CD4-positive, alpha-beta T cell treated with Interleukin-1 beta for 1 hour (primary cell): ENCODE data around the gene PDGFRB.

ENCODE experiments used
- DNase-seq, 2 donors: peaks; one replicate each; pipeline ENCODE4 v3.0.0-alpha.2; 2020 to 2022

The PDGFRB gene

GRCh38 chr5:150155258-150156026 lies at the start of gene PDGFRB:
Gene PDGFRB, minus strand, starts transcription at chr5:150155845. Its CDS starts 18,798 bp downstream, at chr5:150137047.
- peak; percentile 48 to 56 for DNase-seq

GRCh38 chr5:150204590-150204960 lies 48.9 kb upstream of the PDGFRB start:
- no peak for DNase-seq

GRCh38 chr5:150203832-150204589 lies 48.4 kb upstream of the PDGFRB start:
- no peak for DNase-seq

- no peak for DNase-seq
Observed at GRCh38 chr5:150202501-150202900, 46.9 kb upstream of the PDGFRB start.

GRCh38 chr5:150197476-150197875 lies 41.8 kb upstream of the PDGFRB start:
- no peak for DNase-seq

GRCh38 chr5:150196986-150197385 lies 41.3 kb upstream of the PDGFRB start:
- no peak for DNase-seq

GRCh38 chr5:150196514-150196913 lies 40.9 kb upstream of the PDGFRB start:
- DNase-seq = no peak

- DNase-seq = no peak
Observed at GRCh38 chr5:150195736-150196485, 40.3 kb upstream of the PDGFRB start.

- DNase-seq = no peak
Observed at GRCh38 chr5:150192462-150192861, 36.8 kb upstream of the PDGFRB start.

- no peak for DNase-seq
Observed at GRCh38 chr5:150190987-150191386, 35.3 kb upstream of the PDGFRB start.

GRCh38 chr5:150190503-150190979 lies 34.9 kb upstream of the PDGFRB start:
- no peak for DNase-seq

GRCh38 chr5:150189728-150190502 lies 34.3 kb upstream of the PDGFRB start, which contains the start of gene SLC6A7:
Gene SLC6A7, plus strand, starts transcription at chr5:150190062. Its CDS starts 266 bp downstream, at chr5:150190328.
- DNase-seq = no peak

GRCh38 chr5:150189326-150189725 lies 33.7 kb upstream of the PDGFRB start:
- DNase-seq = no peak

- DNase-seq = no peak
Observed at GRCh38 chr5:150188146-150188842, 32.6 kb upstream of the PDGFRB start.

- DNase-seq = no peak
Observed at GRCh38 chr5:150186897-150187296, 31.3 kb upstream of the PDGFRB start.

GRCh38 chr5:150186137-150186536 lies 30.5 kb upstream of the PDGFRB start:
- DNase-seq = no peak

GRCh38 chr5:150184990-150185912 lies 29.6 kb upstream of the PDGFRB start:
- peak in 1 of 2 donors; percentile 5 for DNase-seq

- no peak for DNase-seq
Observed at GRCh38 chr5:150184006-150184405, 28.4 kb upstream of the PDGFRB start.

- no peak for DNase-seq
Observed at GRCh38 chr5:150183436-150183835, 27.8 kb upstream of the PDGFRB start.

- no peak for DNase-seq
Observed at GRCh38 chr5:150182774-150183173, 27.1 kb upstream of the PDGFRB start.
